Activated gamma-delta T cell (primary cell): ENCODE data around the gene AAMDC.
A peak's percentile ranks its signal among the peaks of the same experiment; 100 is the strongest.

ENCODE experiments used
- DNase-seq: peaks from one replicate; lab custom pipeline; 2025; lab: John Stamatoyannopoulos, UW
- total RNA-seq, 2 donors: gene quantifications; one replicate each; lab custom pipeline; 2026; lab: John Stamatoyannopoulos, UW

Gene AAMDC
- 3.4 to 4.2 reads per million in 2 donors for total RNA-seq

DNA sequence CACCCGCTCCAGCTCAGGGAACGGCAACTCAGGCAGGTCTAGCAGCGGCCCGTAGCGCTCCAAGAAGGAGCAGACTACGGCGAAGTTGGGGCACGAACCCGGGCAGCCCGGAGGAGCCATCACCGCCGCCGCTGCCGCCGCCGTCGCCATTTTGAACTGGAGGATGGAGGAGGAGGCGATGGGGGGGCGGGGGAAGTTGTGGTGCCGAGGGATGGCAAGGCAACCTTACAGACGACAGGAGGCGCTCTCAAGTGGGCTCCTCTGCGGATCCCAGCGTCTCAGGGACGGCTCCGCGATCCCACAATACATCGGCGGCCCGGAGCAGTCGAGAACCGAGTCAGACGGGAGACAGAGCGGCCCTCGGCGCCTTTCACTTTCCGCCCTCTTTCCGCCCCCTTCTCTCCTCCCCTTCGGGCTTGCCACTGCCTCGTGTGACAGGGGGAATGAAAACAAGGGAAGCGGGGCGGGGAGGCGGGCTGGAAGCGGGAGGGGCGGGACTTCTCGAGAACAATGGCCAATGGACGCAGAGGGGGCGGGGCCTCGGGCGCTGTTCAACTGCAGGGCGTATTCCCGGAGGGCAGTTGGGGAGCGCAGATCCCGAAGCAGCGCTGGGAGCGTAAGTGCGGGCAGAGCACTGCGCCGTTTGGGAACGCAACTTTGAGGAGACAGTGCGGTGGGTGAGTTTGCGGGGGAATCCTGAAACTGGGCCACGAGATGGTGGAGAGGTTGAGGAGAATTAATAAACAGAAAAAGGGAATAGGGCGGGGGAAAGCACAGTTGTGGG lies at the start of gene AAMDC, which contains the start of gene RSF1:
Gene AAMDC, plus strand, starts transcription at position 580 of the 784 bp plus-strand sequence. CDS start 21,353 bp downstream, outside the sequence.
Gene RSF1, minus strand, starts transcription at position 158 of the 784 bp plus-strand sequence. Its CDS starts 8 bp downstream, at position 150.
- peak; percentile 90 for DNase-seq

DNA sequence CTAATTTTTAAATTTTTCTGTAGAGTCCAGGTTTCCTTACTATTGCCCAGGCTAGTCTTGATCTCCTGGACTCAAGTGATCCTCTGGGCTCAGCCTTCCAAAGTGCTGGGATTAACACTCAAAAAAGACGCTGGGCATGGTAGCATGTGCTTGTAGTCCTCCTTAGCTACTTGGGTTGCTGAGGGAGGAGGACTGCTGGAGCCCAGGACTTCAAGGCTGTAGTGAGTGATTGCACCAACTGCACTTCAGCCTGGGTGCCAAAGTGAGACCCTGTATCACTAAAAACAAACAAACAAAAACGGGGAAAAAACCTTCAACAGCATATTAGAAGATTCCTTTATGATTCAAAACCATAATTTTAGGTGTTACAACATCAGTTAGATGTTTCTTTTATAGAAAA lies 45.0 kb upstream of the AAMDC start:
- no peak for DNase-seq

DNA sequence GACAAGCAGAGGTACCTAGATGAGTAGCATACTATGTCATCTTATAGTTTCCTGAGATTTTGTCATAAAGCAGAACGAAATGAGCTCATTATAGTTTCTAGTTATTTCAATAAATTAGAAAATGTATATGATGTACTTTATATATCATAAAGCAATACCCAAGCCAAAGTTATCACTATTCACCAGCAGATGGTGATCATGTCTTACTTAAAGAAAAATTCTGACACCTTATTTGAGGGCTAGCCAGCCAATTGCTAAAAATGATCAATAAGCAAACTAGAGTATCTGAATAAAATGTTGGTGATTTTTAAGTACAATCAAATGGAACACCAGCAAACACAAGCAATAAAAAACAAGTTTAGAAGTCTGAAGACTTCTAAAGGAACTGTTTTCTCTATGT lies 44.5 kb upstream of the AAMDC start:
- no peak for DNase-seq

DNA sequence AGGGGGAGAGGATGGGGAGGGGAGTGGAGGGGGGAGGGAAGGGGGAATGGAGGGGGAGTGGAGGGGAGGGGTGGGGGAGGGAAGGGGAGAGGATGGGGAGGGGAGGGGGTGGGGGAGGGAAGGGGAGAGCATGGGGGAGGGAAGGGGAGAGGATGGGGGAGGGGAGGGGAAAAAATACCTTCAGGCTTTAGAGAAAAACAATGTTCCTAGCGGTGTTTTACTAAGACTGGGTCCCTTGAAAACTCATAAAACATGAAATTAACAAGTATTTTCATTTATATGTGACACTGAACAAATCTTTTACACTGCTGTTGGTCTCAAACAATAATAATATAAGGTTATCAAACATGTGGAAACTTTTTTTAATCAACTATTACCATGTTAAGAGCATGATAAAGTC lies 42.8 kb upstream of the AAMDC start:
- DNase-seq: no peak

DNA sequence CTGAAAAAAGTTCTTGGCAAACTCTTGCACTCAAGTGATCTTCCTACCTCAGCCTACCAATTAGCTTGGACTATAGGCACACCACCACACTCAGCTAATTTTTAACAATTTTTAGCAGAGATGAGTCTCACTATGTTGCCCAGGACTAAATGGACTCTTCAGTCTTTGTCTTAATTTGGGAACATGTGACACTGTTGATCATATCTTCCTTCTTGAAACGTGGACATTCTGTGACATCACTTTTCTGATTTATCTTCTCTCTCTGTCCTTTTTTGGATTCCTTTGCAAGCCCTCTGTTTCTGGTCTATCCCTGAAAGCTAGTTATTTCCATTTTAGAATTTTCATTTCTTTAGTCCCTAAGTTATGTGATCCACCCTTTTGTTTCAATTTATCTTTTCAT lies 42.4 kb upstream of the AAMDC start:
- DNase-seq: no peak

DNA sequence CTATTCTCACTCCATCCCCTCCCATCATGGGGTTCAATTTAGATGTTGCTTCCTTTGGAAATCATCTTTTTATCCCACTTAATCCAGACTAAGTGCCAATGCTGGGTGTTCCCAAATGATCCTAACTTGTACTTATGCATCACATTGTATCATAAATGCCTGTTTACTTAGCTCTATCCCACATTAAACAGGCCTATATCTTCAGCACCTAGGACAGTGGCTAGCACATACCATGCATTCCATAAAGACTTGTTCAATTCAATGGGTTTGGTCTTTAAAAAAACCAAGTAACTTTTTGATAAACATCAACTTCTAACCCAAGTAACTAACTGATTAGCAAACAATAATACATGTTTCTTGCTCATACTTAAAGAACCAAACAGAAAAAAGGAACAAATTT lies 41.0 kb upstream of the AAMDC start:
- no peak for DNase-seq

DNA sequence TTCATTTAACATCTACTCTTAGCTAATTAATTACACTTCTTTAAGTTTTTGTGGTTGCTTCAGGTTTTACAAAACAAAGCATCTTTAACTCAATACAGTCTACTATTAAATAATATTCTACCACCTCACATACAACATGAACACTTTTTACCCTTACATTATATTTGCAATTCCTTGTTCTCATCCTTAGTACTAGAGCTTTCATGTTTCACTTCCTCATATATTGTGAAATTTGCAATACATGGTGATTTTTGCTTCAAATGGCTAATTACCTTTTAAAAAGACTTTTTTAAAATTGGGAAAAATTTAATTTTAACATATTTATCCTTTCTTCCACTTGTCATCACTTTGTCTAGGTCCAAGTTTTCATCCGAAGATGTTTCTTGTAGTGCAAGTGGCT lies 37.9 kb upstream of the AAMDC start:
- DNase-seq: no peak

DNA sequence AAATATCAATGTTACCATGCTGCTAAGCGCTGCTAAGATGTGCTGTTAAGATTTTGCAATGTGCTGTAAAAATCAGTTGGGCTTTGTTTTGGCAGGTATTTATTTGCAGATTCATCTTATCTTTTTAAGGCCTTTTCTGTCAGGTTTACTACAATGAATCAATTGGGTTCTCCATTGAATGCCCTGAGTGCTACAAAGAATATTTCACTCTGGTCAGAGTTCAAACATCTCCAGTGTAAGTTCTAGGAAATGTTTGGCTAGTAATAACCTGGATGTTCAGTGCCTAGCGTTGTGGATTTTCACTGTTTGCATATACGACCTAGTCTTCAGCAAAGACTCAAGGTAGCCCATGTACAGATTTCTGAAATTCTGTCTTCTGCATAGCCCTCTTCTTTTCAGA lies 36.4 kb upstream of the AAMDC start:
- DNase-seq: no peak

DNA sequence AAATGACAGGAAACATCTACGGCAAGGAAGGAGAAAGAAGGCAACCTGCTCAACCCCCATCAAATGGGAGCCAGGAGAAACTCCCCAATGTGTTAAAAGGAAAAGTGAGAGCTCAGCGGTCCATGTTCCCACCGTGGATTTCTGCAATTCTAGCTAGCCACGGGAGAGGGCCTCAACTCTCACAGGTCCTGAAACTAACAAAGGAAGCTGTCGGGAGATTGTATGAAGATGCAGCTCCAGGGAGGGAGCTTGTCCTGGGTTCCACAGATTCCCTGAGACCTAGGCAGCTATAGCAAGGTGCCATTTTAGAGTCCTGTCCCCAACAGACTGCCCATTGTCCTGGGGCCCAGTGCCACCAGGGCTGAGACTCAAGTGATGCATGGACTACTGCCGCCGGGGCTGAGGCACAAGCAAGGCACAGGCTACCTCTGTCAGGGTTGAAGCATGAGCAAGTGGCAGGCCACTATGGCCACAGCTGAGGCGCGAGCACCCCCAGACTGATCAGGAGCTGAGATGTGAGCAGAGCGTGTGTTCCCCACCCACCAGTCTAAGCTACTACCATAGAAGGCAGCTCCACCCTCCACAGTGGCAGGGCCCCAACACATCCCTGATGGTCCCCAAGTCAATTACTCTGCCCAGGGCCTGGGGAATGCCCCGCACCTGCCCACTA lies 31.7 kb upstream of the AAMDC start:
- DNase-seq: no peak

DNA sequence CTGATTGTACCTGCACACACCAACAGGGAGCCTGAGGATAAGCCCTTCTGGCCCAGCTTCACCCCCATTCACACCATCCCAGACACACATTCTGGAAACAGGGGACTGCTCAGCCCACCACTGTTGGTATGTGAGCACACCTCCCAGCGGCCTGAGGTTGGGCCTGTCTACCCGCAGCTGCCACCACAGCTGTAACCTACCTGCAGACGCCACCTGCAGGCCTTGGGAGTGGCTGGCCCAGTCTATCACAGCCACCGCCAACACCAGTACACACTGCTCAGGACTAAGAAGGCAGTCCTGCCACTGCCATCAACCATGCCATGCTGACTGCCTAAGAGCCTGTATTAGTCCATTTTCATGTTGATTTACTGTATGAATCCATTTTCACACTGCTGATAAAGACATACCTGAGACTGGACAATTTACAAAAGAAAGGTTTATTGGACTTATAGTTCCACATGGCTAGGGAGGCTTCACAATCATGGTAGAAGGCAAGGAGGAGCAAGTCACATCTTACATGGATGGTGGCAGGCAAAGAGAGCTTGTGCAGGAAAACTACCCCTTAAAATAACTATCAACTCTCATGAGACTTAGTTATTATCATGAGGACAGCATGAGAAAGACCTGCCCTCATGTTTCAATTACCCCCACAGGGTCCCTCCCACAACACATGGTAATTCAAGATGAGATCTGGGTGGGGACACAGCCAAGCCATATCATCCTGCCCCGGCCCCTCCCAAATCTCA lies 31.0 kb upstream of the AAMDC start:
- no peak for DNase-seq

DNA sequence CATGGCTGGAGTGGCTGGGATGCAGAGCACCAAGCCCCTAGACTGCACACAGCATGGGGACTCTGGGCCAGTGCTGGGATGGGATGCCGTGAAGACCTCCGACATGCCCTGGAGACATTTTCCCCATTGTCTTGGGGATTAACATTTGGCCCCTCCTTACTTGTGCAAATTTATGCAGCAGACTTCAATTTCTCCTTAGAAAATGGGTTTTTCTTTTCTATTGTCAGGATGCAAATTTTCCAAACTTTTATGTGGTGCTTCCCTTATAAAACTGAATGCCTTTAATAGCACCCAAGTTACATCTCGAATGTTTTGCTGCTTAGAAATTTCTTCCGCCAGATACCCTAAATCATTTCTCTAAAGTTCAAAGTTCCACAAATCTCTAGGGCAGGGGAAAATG lies 29.6 kb upstream of the AAMDC start:
- DNase-seq: no peak

DNA sequence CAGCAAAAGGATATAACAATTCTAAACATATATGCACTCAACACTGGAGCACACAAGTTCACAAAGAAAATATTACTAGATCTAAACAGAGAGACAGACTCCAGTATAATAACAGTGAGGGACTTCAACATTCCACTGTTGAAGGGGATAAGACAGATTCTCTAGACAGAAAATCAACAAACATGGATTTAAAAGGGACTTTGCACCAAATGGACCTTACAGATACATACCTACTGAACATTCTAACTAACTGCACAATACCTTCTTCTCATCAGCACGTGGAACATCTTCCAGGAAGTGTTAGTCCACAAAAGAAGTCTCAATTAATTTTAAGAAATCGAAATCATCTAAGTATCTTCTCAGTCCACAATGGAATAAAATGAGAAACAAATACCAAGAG lies 27.0 kb upstream of the AAMDC start:
- DNase-seq: no peak

DNA sequence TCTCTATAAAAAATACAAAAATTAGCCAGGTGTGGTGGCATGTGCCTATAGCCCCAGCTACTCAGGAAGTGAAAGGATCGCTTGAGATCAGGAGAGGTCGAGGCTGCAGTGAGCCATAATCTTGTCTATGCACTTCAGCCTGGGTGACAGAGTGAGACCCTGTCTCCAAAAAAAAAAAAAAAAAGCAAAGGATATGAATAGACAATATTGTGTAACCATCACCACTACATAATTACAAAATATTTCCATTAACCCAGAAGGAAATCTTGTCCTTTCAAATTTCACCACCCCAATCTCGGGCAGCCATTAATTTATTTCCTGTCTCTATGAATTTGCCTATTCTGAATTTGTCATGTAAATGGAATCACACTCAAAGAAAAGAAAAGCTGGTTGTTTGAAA lies 21.6 kb upstream of the AAMDC start:
- no peak for DNase-seq

DNA sequence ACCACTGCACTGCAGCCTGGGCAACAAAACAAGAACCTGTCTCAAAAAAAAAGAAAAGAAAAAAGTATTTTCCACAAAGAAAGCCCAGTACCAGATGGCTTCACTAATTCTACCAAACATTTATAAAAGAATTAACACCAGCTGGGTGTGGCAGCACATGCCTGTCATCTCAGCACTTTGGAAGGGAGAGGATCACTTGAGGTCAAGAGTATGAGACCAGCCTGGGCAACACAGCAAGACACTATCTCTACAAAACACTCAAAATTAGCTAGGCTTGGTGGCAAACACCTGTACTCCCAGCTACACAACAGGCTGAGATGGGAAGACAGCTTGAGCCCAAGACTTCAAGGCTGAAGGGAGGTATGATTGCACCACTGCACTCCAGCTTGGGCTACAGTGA lies 20.5 kb upstream of the AAMDC start:
- no peak for DNase-seq

DNA sequence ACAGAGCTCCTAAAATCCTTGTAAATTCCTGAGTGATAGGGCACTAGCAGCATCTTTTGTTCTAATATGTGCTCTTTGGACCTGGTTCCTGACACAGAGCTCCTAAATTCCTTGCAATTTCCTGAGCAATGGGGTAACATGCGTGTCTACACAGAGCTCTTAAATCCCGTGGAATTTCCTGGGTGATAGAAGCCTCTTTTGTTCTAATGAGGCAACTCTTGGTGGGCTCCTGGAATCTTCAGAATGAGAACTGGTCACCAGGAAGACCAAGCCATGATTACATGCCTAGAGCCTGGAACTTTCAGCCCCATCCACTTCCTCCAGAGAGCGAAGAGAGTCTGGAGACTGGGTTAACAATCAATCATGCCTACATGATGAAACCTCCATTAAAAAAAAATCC lies 19.5 kb upstream of the AAMDC start:
- DNase-seq: no peak

DNA sequence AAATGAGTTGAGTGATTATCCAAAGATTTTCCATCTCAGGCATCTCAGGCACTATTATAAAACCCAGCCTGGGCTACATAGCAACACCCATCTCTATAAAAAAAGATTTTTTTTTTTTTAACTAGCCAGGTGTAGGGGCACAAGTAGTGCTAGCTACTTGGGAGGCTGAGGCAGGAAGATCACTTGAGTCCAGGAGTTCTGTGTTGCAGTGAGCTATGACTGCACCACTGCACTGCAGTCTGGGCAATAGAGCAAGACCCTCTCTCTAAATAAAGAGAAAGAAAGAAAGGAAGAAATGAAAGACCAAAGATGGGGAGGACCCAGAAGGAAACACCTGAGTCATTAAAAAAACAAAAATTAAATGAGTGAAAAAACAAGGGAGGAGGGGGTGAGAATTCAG lies 14.5 kb upstream of the AAMDC start:
- no peak for DNase-seq

DNA sequence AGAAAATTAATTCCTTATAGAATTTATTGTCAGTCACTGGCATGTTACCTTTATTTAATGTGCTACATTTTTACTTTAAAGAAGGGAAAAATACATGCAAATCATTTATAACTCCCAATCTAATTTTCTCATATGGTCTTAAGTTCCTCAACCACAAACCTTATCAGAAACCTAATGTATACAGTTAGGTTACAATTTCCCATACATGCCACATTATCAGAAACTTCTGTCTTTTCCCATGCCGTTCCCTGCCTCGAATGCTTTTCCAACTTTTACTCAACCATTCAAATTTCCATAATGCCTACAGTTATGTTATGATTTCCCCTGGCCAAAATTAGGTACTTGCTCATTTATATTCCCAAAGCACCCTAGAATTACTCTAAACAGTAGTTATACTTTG lies 14.0 kb upstream of the AAMDC start:
- DNase-seq: no peak

DNA sequence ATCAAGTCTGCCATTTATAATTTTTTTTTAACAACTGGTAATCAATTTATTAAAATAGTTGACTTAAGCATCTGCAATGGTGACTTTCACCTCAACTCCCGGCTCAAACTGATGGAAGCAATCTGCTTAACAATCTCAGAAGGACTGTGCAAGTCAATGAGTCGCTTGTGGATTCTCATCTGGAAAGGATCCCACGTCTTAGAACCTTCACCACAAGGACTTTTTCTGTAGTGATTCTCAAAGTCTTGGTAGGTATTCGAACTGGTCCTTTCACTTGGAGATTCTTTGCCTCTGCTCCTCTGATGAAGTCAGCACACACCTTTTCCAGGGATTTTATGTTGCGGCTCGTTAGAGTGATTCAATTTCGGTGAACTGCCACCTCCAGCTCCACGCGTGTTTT lies 7.7 kb upstream of the AAMDC start:
- no peak for DNase-seq

DNA sequence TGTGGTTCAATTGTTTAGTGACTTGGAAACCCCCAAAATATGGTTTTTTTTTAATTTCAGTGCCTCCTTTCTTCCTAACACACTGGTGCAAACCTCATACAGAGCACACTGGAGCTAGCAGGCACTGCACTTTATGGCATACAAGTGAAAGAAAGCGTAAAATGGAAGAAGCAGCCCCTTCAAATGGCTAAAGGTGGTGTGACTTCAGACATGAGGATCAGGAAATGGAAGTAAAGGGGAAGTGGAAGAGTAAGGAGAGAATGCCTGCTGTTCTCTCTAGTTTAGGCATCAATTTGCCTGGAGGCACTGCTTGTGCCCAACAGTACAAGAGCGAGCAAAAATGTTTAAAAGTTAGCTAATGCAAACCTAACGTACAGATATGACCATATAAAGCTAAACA lies 6.1 kb upstream of the AAMDC start:
- no peak for DNase-seq

DNA sequence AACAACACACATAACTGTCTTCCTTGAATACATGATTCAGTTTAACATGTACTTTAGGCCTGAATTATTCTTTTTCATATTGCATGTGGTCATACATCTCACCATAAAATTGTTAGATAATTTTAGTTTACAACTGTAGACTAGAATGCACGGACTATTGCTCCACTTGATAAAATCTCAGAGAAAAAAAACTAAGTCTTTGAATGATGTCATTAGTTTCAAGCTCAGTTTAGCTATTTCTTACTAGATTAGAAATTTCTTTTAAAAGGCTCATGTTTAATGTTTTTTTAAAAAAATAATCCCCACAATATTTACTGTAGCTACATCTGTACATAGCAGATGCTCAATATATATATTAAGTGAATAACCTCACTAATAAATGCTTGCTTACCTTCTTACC lies 5.5 kb upstream of the AAMDC start:
- DNase-seq: no peak

DNA sequence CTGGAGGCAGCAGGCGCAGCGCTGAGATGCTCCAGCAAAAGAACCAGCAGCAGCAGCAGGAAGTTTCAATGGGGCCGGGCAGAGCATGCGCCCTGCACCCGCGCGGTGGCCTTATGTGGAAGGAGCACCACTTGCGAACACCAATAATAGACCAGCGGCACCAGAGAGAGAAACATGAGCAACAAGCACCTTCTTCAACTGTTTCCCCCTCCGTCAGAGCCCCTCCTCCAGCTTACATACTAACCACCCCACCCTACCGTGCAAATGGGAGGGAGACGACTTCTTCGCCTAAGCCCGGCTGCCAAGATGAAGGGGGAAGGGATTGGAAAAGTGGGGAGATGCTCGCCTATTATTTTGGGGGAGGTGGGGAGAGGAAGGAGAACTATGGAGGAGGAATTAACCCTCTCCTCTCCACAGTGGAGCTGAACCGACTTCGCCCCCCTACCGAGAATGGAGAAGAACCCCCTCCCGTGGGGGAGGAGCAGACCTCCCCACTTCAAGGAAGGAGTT lies 1.5 kb upstream of the AAMDC start:
- DNase-seq: peak; percentile 71

DNA sequence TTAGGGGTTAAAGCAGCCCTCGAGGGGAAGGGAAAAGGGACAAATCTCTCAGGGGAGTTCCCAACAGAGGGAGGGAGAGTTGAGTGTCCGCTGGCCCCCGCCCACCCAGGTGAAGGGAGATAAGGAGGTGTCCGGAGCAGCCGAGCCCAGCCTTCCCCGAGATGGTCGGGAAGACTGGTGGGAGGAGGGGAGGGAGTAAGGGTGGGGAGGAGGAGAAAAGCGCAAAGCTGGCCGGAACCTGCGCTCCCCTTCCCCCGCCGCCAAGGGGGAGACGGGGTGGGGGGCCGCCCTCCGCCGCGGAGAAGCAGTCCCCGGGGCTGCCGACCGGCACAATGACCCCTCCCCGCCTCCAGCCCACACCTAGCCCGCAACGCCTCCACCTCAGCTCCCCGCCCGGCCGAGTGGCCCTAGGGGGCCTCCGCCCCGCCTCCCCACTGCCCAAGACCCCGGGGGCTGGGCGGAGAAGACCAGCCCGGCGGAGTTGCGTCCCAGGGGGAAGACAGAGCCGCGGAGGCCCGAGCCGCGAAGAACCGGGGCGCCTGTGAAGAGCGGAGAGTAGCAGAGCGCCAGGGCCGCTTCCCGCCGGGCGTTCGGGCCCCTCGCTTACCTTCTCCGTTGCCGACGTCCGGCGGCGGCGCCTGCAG lies 901 bp upstream of the AAMDC start:
- DNase-seq: no peak
